Measurements from ENCODE around the gene GAB2.

DNA sequence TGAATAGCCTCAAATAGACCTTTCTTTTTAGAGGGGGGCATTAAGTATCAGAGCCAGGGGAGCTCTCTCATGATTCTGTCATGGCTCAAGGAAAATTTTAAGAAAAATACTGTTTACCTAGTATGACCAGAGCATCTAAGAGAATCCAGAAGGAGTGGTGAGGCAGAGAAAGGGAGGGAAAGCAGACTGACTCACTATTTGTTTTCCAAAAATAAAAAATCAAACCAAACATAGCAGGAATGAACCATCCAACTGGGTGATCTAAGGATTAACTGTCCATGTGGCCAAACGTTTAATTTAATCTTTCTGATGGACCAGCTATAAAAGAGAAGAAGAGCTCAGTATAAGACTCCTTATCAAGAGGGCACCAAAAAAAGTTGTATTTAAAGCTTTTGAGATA, 70.8 kb downstream of the GAB2 start:
- no peak for TF ChIP-seq ZNF8 (CRISPR knock-in tag; IDR thresholded peaks at IDR 0.05)
- no peak for TF ChIP-seq RARB (CRISPR knock-in tag; IDR thresholded peaks at IDR 0.05)
- no peak for TF ChIP-seq ESRRG (CRISPR knock-in tag; IDR thresholded peaks at IDR 0.05)
- TF ChIP-seq TOX (CRISPR knock-in tag; IDR thresholded peaks at IDR 0.05; ENCODE audit: borderline replicate concordance) = no peak
- TF ChIP-seq ARNTL (CRISPR knock-in tag; IDR thresholded peaks at IDR 0.05; ENCODE audit: borderline replicate concordance, low read depth) = no peak
- TF ChIP-seq ZFP3 (CRISPR knock-in tag; IDR thresholded peaks at IDR 0.05) = no peak
- no peak for TF ChIP-seq ZC3H10 (CRISPR knock-in tag; IDR thresholded peaks at IDR 0.05)
- TF ChIP-seq GLIS3 (CRISPR knock-in tag; IDR thresholded peaks at IDR 0.05) = no peak
- TF ChIP-seq PATZ1 (CRISPR knock-in tag; IDR thresholded peaks at IDR 0.05; ENCODE audit: borderline replicate concordance) = no peak
- TF ChIP-seq CSDC2 (CRISPR knock-in tag; IDR thresholded peaks at IDR 0.05) = no peak
- TF ChIP-seq TCF4 (CRISPR knock-in tag; IDR thresholded peaks at IDR 0.05; ENCODE audit: borderline replicate concordance) = no peak

Data from SK-N-SH treated with all-trans-retinoic acid at 6 μM for 48 hours (cell line).